H1 (cell line): Measurements from ENCODE around the gene EPM2A. TPM values are rescaled to one million over a fixed set of nuclear protein-coding genes. Genes with fewer than 3 reads are reported as not detected.

Source experiments
- CEBPB ChIP-seq: IDR thresholded peaks from 2 replicates; pipeline ENCODE4 v1.6.1; 2012; ENCODE audit warnings: low read depth, low read length
- CTCF ChIP-seq, 3 experiments: IDR thresholded peaks; 1 replicate in 2 of 3; 2 replicates in 1 of 3; pipeline versions ENCODE4 v1.5.1 to v1.6.1; 2011; ENCODE audit warnings: low read length in 3 of 3, mild to moderate bottlenecking in 3 of 3, inconsistent platforms in 2 of 3, low read depth in 1 of 3, moderate library complexity in 1 of 3; ENCODE audit not compliant: insufficient read depth in 1 of 3; ENCODE audit errors: control extremely low read depth in 1 of 3
- FOSL1 ChIP-seq: IDR thresholded peaks from 2 replicates; pipeline ENCODE4 v1.6.1; 2011; ENCODE audit warnings: mild to moderate bottlenecking, low read depth, low read length, moderate library complexity; ENCODE audit not compliant: insufficient read depth
- RBBP5 ChIP-seq: IDR thresholded peaks from 2 replicates; pipeline ENCODE4 v1.7.1; 2012; ENCODE audit warnings: low read depth, mild to moderate bottlenecking, inconsistent platforms, low read length, moderate library complexity, borderline replicate concordance
- SP4 ChIP-seq: IDR thresholded peaks from 2 replicates; pipeline ENCODE4 v1.6.1; 2012; ENCODE audit warnings: low read length, inconsistent platforms
- SRF ChIP-seq: IDR thresholded peaks from 2 replicates; pipeline ENCODE4 v1.6.1; 2011; ENCODE audit warnings: mild to moderate bottlenecking, low read depth, low read length, moderate library complexity
- polyA plus RNA-seq, 7 experiments: library from polyadenylated mRNA; depleted of rRNA in 3 of 7; stranded (reverse) in 5 of 7; unstranded in 2 of 7; fragments of >200 nt in 5 of 7; fragments of 200-250 nt in 2 of 7; gene quantifications; 1 replicate in 5 of 7; 2 replicates in 1 of 7; 4 replicates in 1 of 7; pipeline versions ENCODE4 v1.2.1 to v1.2.3, GENCODE V29; 2011 to 2013; ENCODE audit warnings: missing spikeins in 2 of 7, mixed read lengths in 2 of 7
- total RNA-seq: library from RNA; stranded (reverse); fragmentation: NEBNext Ultra II Directional; extraction: Animal tissue kit (Norgen Biotek cat#: 25700); gene quantifications from 2 replicates; pipeline ENCODE4 v1.2.1, GENCODE V29; 2021

EPM2A gene
- total and polyA plus RNA-seq, 2 of the 8 experiments (the other 6 are each of a cell fraction or from before 2014, with no cell fraction given) = 2.3 to 6.2 TPM

GRCh38 chr6:145621776-145622175, 113.5 kb downstream of the EPM2A start (continued):
- TF ChIP-seq RBBP5 (no peak), CEBPB (no peak), FOSL1 (no peak), CTCF (IDR thresholded peaks at IDR 0.05; ENCODE audit: control extremely low read depth in 1 of 3, insufficient read depth in 1 of 3, low read depth in 1 of 3, low read length in 3 of 3) (no peak), SP4 (no peak), SRF (no peak)
- TF ChIP-seq, all 59 proteins: peak for 0
